Ishikawa (cell line): ENCODE measurements around the gene PIEZO2.

ENCODE experiments used
- CEBPB ChIP-seq: IDR thresholded peaks from 2 replicates; pipeline ENCODE4 v1.6.1; 2012
- RAD21 ChIP-seq: IDR thresholded peaks from 2 replicates; pipeline ENCODE4 v1.6.1; 2012; ENCODE audit warnings: low read depth
- REST ChIP-seq: IDR thresholded peaks from 2 replicates; pipeline ENCODE4 v1.6.1; 2012; ENCODE audit warnings: low read depth, mild to moderate bottlenecking
- TCF12 ChIP-seq: IDR thresholded peaks from 2 replicates; pipeline ENCODE4 v1.6.1; 2012; ENCODE audit warnings: low read depth
- USF1 ChIP-seq: IDR thresholded peaks from 2 replicates; pipeline ENCODE4 v1.6.1; 2012
- YY1 ChIP-seq: IDR thresholded peaks from 2 replicates; pipeline ENCODE4 v1.6.1; 2012; ENCODE audit warnings: low read depth

- TF ChIP-seq REST, result no peak
- TF ChIP-seq CEBPB, result no peak
- no peak for TF ChIP-seq TCF12
- TF ChIP-seq RAD21, result no peak
- TF ChIP-seq YY1, result no peak
- no peak for TF ChIP-seq USF1
Observed at GRCh38 chr18:10928772-10929373, 220.5 kb downstream of the PIEZO2 start.
